Activated T-cell treated with anti-CD3 and anti-CD28 coated beads, Interleukin-2, amount 50 U/mL, for 4 hours (primary cell): Measurements from ENCODE around the gene EFCAB11. TPM values are rescaled to one million over a fixed set of nuclear protein-coding genes. Genes with fewer than 3 reads are reported as not detected.

ENCODE experiments used
- ATAC-seq, 2 donors: fragments of 200-7000 bp; cut with Tn5 transposase; one replicate each; pipeline ENCODE4 v1.10.0; 2021
- DNase-seq: peaks from one replicate; pipeline ENCODE4 v3.0.0-alpha.2; 2020
- H3K27me3 Mint-ChIP-seq: one replicate; pipeline ENCODE4 v1.8.0; 2021; ENCODE audit warnings: low read depth, mixed read lengths
- H3K36me3 Mint-ChIP-seq: one replicate; pipeline ENCODE4 v1.8.0; 2022; ENCODE audit warnings: mixed read lengths; ENCODE audit not compliant: insufficient read depth
- H3K4me1 Mint-ChIP-seq: one replicate; pipeline ENCODE4 v1.8.0; 2021; ENCODE audit warnings: low read depth, mixed read lengths
- H3K4me3 Mint-ChIP-seq: one replicate; pipeline ENCODE4 v1.8.0; 2021; ENCODE audit warnings: mild to moderate bottlenecking, moderate library complexity, mixed read lengths
- H3K9me3 Mint-ChIP-seq: one replicate; pipeline ENCODE4 v1.8.0; 2021; ENCODE audit warnings: mixed read lengths
- total RNA-seq, 3 donors: library from RNA; stranded (reverse); gene quantifications; one replicate each; pipeline ENCODE4 v1.2.1, GENCODE V29; 2021

Gene EFCAB11
- total RNA-seq, 3 donors from 2014 or later: 4.3 to 6.0 (median 5.2) TPM

GRCh38 chr14:89973234-89973823, 18.8 kb upstream of the EFCAB11 start:
- no peaks in the 10 kb centered on the region for H3K9me3 Mint-ChIP-seq
- H3K36me3 Mint-ChIP-seq: peaks cover 38% of the 10 kb centered on the region
- DNase-seq (peak; percentile 45), ATAC-seq (peak in 1 of 2 donors; percentile 69)
- peaks cover 1% of the 10 kb centered on the region for H3K4me1 Mint-ChIP-seq
- no peaks in the 10 kb centered on the region for H3K27me3 Mint-ChIP-seq
- no peak overlapping the region for H3K4me3 Mint-ChIP-seq

- DNase-seq: no peak
- Mint-ChIP-seq H3K4me1 (peaks cover 23% of the 10 kb centered on the region), H3K27me3 (no peaks in the 10 kb centered on the region), H3K4me3 (no peak overlapping the region), H3K9me3 (no peaks in the 10 kb centered on the region), H3K36me3 (peaks cover 44% of the 10 kb centered on the region)
- ATAC-seq: no peak
Observed at GRCh38 chr14:89965839-89966238, 11.3 kb upstream of the EFCAB11 start.

- H3K27me3 Mint-ChIP-seq: no peaks in the 10 kb centered on the region
- DNase-seq (no peak), ATAC-seq (no peak)
- no peaks in the 10 kb centered on the region for H3K9me3 Mint-ChIP-seq
- H3K4me1 Mint-ChIP-seq: peaks cover 45% of the 10 kb centered on the region
- H3K36me3 Mint-ChIP-seq: peaks cover 38% of the 10 kb centered on the region
- H3K4me3 Mint-ChIP-seq: no peak overlapping the region
Observed at GRCh38 chr14:89963288-89963978, 8.9 kb upstream of the EFCAB11 start.

- ATAC-seq (no peak), DNase-seq (no peak)
- Mint-ChIP-seq H3K4me1 (peaks cover 65% of the 10 kb centered on the region), H3K4me3 (no peak overlapping the region), H3K27me3 (no peaks in the 10 kb centered on the region), H3K9me3 (no peaks in the 10 kb centered on the region), H3K36me3 (peaks cover 42% of the 10 kb centered on the region)
Observed at GRCh38 chr14:89960914-89961313, 6.4 kb upstream of the EFCAB11 start.

- H3K36me3 Mint-ChIP-seq: peaks cover 37% of the 10 kb centered on the region
- peak; percentile 20 to 24 for ATAC-seq
- no peaks in the 10 kb centered on the region for H3K27me3 Mint-ChIP-seq
- H3K9me3 Mint-ChIP-seq: no peaks in the 10 kb centered on the region
- H3K4me1 Mint-ChIP-seq: peaks cover 58% of the 10 kb centered on the region
- peak overlapping the region; percentile 36 for H3K4me3 Mint-ChIP-seq
- no peak for DNase-seq
Observed at GRCh38 chr14:89959853-89960445, 5.4 kb upstream of the EFCAB11 start.

GRCh38 chr14:89958966-89959365, 4.4 kb upstream of the EFCAB11 start:
- no peak for ATAC-seq
- Mint-ChIP-seq H3K4me1 (peaks cover 64% of the 10 kb centered on the region), H3K4me3 (no peak overlapping the region), H3K36me3 (peaks cover 30% of the 10 kb centered on the region), H3K27me3 (no peaks in the 10 kb centered on the region), H3K9me3 (no peaks in the 10 kb centered on the region)
- DNase-seq: no peak

- H3K36me3 Mint-ChIP-seq: peaks cover 18% of the 10 kb centered on the region
- peak overlapping the region; percentile 94 for H3K4me3 Mint-ChIP-seq
- ATAC-seq (no peak), DNase-seq (no peak)
- H3K27me3 Mint-ChIP-seq: no peaks in the 10 kb centered on the region
- peaks cover 61% of the 10 kb centered on the region for H3K4me1 Mint-ChIP-seq
- no peaks in the 10 kb centered on the region for H3K9me3 Mint-ChIP-seq
Observed at GRCh38 chr14:89957791-89958190, 3.3 kb upstream of the EFCAB11 start.

- peaks cover 61% of the 10 kb centered on the region for H3K4me1 Mint-ChIP-seq
- H3K4me3 Mint-ChIP-seq: peak overlapping the region; percentile 94
- H3K9me3 Mint-ChIP-seq: no peaks in the 10 kb centered on the region
- no peaks in the 10 kb centered on the region for H3K27me3 Mint-ChIP-seq
- no peak for ATAC-seq
- DNase-seq: no peak
- peaks cover 18% of the 10 kb centered on the region for H3K36me3 Mint-ChIP-seq
Observed at GRCh38 chr14:89957376-89957775, 2.8 kb upstream of the EFCAB11 start.

GRCh38 chr14:89956661-89957009, 2.1 kb upstream of the EFCAB11 start:
- Mint-ChIP-seq H3K36me3 (peaks cover 18% of the 10 kb centered on the region), H3K27me3 (no peaks in the 10 kb centered on the region), H3K4me1 (peaks cover 58% of the 10 kb centered on the region), H3K9me3 (no peaks in the 10 kb centered on the region), H3K4me3 (peak overlapping the region; percentile 94)
- DNase-seq: no peak
- no peak for ATAC-seq

GRCh38 chr14:89955745-89956660, 1.5 kb upstream of the EFCAB11 start, which contains the start of gene TDP1:
Gene TDP1 (plus strand): TSS chr14:89955927. CDS start chr14:89963115, 7,188 bp downstream.
- Mint-ChIP-seq H3K4me3 (peak within 1 kb of the TSS; percentile 94), H3K36me3 (peaks cover 20% of the 10 kb centered on the region), H3K9me3 (no peaks in the 10 kb centered on the region), H3K27me3 (no peaks in the 10 kb centered on the region), H3K4me1 (peaks cover 52% of the 10 kb centered on the region)
- peak; percentile 72 to 74 for ATAC-seq
- peak; percentile 94 for DNase-seq

GRCh38 chr14:89955022-89955744, 653 bp upstream of the EFCAB11 start:
- Mint-ChIP-seq H3K4me1 (peaks cover 44% of the 10 kb centered on the region), H3K36me3 (peaks cover 21% of the 10 kb centered on the region), H3K4me3 (peak overlapping the region; percentile 94), H3K9me3 (no peaks in the 10 kb centered on the region), H3K27me3 (no peaks in the 10 kb centered on the region)
- peak; percentile 1 to 2 for ATAC-seq
- DNase-seq: no peak

- Mint-ChIP-seq H3K9me3 (peaks cover under 1% of the 10 kb centered on the region), H3K4me1 (peaks cover 30% of the 10 kb centered on the region), H3K36me3 (peaks cover 25% of the 10 kb centered on the region), H3K27me3 (no peaks in the 10 kb centered on the region), H3K4me3 (peak overlapping the region; percentile 94)
- no peak for DNase-seq
- no peak for ATAC-seq
Observed at GRCh38 chr14:89953602-89954001, 928 bp downstream of the EFCAB11 start.

- Mint-ChIP-seq H3K36me3 (peaks cover 22% of the 10 kb centered on the region), H3K9me3 (peaks cover 3% of the 10 kb centered on the region), H3K4me1 (peaks cover 19% of the 10 kb centered on the region), H3K27me3 (no peaks in the 10 kb centered on the region), H3K4me3 (no peak overlapping the region)
- no peak for ATAC-seq
- no peak for DNase-seq
Observed at GRCh38 chr14:89952576-89952975, 2.0 kb downstream of the EFCAB11 start.
